ENCODE results near the gene P2RY14.

Gene P2RY14

DNA sequence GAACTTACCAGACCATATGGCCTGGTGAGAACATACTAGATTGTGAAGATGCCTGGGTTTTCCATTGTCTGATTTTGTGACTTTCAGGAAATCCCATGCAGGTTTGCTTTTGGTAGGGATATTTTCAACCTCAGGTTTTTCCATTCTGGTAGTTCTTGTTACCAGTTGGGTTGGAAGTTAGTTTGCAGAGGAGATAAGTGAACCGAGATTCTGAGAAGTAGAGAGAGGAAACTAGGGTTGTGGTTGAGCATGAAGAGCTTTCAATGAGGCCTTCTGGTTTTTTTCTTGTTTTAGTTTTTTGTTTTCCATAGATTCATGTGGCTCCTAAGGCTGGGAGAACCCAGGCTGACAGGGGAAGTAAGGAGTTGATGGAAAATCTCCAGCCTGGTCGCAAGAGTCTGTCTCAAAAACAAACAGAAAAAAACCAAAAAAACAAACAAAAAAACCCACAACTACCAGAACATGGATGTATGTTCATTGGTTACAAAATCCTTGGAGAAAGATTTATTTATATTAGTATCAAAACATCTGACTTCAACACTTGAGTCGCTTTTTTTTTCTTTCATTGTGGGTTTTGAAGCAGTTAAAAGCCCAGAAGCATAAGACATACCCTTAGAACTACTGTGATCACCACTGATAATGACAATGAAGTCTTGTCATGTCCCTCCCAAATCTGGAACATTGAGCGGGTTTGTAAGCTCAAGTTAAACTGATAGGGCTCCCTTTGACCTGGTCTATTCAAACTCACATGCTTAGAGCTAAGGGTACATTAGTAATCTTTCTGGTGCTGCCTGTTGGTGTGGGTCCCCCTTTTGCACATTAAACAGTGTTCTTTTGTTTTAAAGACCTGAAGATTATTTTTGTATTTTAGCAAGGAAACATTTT lies 78.5 kb downstream of the P2RY14 start:
- no peak overlapping the region for H3K4me3 ChIP-seq (ENCODE audit: low read length)
- H3K9ac ChIP-seq (ENCODE audit: low read depth, low read length) = no peak overlapping the region
- WGBS = 95% methylated on average over 3 of the region's 4 CpGs
- no peaks in the 10 kb centered on the region for H3K9me3 ChIP-seq (ENCODE audit: insufficient read depth, low read depth, low read length)
- no peak overlapping the region for H3K27ac ChIP-seq (ENCODE audit: low read depth, low read length)
- no peaks in the 10 kb centered on the region; the same call in 1 of the 2 replicates for H3K36me3 ChIP-seq (ENCODE audit: insufficient read depth, low read length)
- H3K27me3 ChIP-seq (ENCODE audit: insufficient read depth, low read length) = no peaks in the 10 kb centered on the region
- no peaks in the 10 kb centered on the region for H3K4me1 ChIP-seq (ENCODE audit: insufficient read depth, low read length)

DNA sequence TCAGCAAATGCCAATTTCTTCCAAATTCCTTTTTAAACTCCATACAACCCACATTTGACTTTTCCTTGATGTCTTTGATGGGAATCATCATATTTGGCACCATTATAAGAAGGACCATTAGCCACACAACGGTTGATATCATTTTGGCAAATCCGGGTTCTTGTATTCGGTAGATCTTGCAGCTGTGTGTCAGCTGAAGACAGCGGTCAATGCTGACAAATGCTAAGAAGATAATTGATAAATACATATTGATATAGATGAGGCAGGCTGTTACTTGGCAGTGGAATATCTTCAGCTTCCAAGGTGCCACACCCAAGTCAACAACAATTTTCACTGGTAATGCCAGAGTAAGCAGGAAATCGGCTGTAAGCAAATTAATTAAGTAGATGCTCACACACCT lies 79.5 kb downstream of the P2RY14 start:
- Histone ChIP-seq H3K36me3 (ENCODE audit: insufficient read depth, low read length) (no peaks in the 10 kb centered on the region; the same call in 1 of the 2 replicates), H3K4me3 (ENCODE audit: low read length) (no peak overlapping the region), H3K27ac (ENCODE audit: low read depth, low read length) (no peak overlapping the region), H3K27me3 (ENCODE audit: insufficient read depth, low read length) (no peaks in the 10 kb centered on the region), H3K9me3 (ENCODE audit: insufficient read depth, low read depth, low read length) (no peaks in the 10 kb centered on the region), H3K9ac (ENCODE audit: low read depth, low read length) (no peak overlapping the region), H3K4me1 (ENCODE audit: insufficient read depth, low read length) (no peaks in the 10 kb centered on the region)
- 98% methylated on average over 5 of the region's 5 CpGs for WGBS

DNA sequence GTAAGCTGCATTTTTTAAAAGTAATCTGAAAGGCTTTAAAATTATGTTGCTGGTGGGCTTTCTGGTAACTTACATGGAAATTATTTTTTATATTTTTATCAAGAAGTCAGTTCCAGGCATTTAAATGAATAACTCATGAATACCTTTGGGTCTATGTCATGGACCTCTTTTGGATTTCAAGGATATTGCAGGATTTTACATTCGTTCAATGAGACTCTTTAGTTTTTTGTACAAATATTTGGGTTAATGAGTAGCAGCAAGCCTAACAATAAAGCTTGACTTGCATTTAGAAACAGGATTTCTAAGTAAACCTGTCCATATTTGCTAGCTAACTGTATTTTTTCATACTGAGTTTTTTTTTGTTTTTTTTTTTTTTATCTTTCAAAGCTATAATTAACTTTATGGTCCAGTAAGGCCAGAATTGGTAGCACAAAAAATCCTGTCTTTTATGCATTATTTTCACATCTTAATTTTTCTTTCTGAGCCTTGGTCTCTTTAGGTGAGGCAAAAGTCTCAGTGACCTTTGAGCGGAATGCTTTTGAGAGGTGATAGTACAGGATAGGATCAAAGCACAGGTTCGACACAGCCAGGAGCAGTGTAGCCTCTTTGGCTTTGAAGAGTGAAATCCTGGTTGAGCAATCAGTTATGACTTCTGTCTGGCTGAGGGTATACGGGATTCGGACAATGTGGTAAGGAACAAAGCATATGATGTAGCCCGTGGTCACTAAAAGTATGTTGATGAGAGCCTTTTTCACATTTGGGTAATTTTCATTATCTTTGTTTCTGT lies 80.2 kb downstream of the P2RY14 start:
- no peaks in the 10 kb centered on the region for H3K27me3 ChIP-seq (ENCODE audit: insufficient read depth, low read length)
- no peak overlapping the region for H3K4me3 ChIP-seq (ENCODE audit: low read length)
- no peak overlapping the region for H3K9ac ChIP-seq (ENCODE audit: low read depth, low read length)
- no peaks in the 10 kb centered on the region for H3K9me3 ChIP-seq (ENCODE audit: insufficient read depth, low read depth, low read length)
- WGBS = 92% methylated on average over 6 of the region's 6 CpGs
- no peaks in the 10 kb centered on the region for H3K4me1 ChIP-seq (ENCODE audit: insufficient read depth, low read length)
- H3K36me3 ChIP-seq (ENCODE audit: insufficient read depth, low read length) = peaks cover 6% of the 10 kb centered on the region
- H3K27ac ChIP-seq (ENCODE audit: low read depth, low read length) = no peak overlapping the region

DNA sequence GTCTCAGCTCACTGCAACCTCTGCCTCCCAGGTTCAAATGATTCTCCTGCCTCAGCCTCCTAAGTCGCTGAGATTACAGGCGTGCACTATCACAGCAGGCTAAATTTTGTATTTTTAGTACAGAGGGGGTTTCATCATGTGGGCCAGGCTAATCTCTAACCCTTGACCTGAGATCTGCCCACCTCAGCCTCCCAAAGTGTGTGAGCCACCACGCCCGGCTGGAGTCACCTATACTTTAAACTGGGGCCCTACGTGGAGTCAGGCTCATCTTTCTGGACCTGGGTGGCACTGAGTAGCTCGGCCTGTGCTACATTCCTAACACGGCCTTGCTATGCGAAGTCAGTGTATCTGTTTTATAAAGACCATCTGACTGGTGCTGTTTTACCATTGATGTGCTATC lies 81.1 kb downstream of the P2RY14 start:
- Histone ChIP-seq H3K27me3 (ENCODE audit: insufficient read depth, low read length) (no peaks in the 10 kb centered on the region), H3K4me3 (ENCODE audit: low read length) (no peak overlapping the region), H3K36me3 (ENCODE audit: insufficient read depth, low read length) (peaks cover 15% of the 10 kb centered on the region), H3K9me3 (ENCODE audit: insufficient read depth, low read depth, low read length) (no peaks in the 10 kb centered on the region), H3K27ac (ENCODE audit: low read depth, low read length) (no peak overlapping the region), H3K4me1 (ENCODE audit: insufficient read depth, low read length) (no peaks in the 10 kb centered on the region), H3K9ac (ENCODE audit: low read depth, low read length) (no peak overlapping the region)
- 94% methylated on average over 8 of the region's 8 CpGs for WGBS

DNA sequence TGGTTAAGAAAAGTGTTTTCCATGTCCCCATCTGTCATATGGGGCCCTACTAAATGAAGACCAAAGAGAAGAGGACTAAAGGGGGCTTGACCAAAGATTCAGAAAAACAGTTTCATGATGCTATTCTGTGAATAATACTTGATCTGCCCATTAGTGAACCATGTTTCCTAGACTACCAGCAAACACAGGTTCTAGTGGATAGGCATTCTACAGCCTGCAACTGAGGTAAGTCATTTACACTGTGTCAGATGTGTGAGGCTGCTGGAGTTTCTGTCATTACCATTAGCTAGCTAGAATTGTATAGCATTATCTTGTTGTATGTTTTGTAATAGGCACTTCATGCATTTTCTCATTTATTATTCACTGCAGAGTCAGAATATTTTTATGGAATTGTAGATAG lies 81.9 kb downstream of the P2RY14 start:
- H3K27ac ChIP-seq (ENCODE audit: low read depth, low read length) = no peak overlapping the region
- H3K4me3 ChIP-seq (ENCODE audit: low read length) = no peak overlapping the region
- H3K36me3 ChIP-seq (ENCODE audit: insufficient read depth, low read length) = peaks cover 20% of the 10 kb centered on the region
- H3K9ac ChIP-seq (ENCODE audit: low read depth, low read length) = no peak overlapping the region
- H3K9me3 ChIP-seq (ENCODE audit: insufficient read depth, low read depth, low read length) = no peaks in the 10 kb centered on the region
- no peaks in the 10 kb centered on the region for H3K27me3 ChIP-seq (ENCODE audit: insufficient read depth, low read length)
- H3K4me1 ChIP-seq (ENCODE audit: insufficient read depth, low read length) = no peaks in the 10 kb centered on the region

DNA sequence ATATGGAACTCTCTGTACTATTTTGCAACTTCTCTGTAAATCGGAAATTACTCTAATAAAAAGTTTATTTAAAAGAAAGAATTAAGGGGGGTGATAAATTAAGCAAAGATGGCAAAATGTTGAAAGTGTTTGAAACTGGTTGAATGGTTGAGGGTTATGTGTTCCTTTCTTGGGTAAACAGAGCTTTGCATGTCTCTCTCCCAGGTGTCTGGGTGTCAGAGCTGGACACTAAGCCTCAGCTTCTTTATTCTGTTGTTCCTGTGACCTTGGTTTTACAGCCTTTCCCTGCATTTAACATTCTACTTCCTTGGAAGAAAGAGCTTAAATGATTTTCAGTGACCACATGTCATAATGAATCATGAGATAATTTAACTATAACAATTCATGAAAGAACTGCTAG lies 82.5 kb downstream of the P2RY14 start:
- no peaks in the 10 kb centered on the region for H3K4me1 ChIP-seq (ENCODE audit: insufficient read depth, low read length)
- no peak overlapping the region for H3K4me3 ChIP-seq (ENCODE audit: low read length)
- peaks cover 26% of the 10 kb centered on the region for H3K36me3 ChIP-seq (ENCODE audit: insufficient read depth, low read length)
- no peaks in the 10 kb centered on the region for H3K27me3 ChIP-seq (ENCODE audit: insufficient read depth, low read length)
- H3K27ac ChIP-seq (ENCODE audit: low read depth, low read length) = no peak overlapping the region
- no CpG with 5 or more reads among the region's 1 CpG for WGBS
- H3K9me3 ChIP-seq (ENCODE audit: insufficient read depth, low read depth, low read length) = no peaks in the 10 kb centered on the region
- H3K9ac ChIP-seq (ENCODE audit: low read depth, low read length) = no peak overlapping the region

DNA sequence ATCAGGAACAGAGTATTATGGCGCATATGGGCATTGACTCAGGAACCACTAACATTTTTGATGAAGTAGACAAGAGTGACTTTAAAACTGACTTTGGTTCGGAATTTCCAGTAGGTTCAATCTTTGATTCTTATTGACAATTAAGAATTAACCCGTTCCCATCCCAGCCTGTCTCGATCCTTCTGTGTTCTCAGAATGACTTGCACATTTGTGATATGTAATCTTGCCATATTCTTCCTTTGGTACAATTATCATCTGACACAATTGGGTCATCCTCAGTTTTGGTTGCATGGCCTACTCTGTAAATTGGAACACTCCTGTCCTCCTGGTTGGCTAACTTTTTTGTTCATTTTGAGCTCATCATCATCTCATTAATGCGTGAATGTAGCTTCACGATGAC lies 85.8 kb downstream of the P2RY14 start:
- Histone ChIP-seq H3K9me3 (ENCODE audit: insufficient read depth, low read depth, low read length) (no peaks in the 10 kb centered on the region), H3K9ac (ENCODE audit: low read depth, low read length) (no peak overlapping the region), H3K27me3 (ENCODE audit: insufficient read depth, low read length) (no peaks in the 10 kb centered on the region), H3K4me3 (ENCODE audit: low read length) (no peak overlapping the region), H3K36me3 (ENCODE audit: insufficient read depth, low read length) (peaks cover 43% of the 10 kb centered on the region), H3K4me1 (ENCODE audit: insufficient read depth, low read length) (no peaks in the 10 kb centered on the region), H3K27ac (ENCODE audit: low read depth, low read length) (no peak overlapping the region)
- WGBS = 93% methylated on average over 5 of the region's 6 CpGs

DNA sequence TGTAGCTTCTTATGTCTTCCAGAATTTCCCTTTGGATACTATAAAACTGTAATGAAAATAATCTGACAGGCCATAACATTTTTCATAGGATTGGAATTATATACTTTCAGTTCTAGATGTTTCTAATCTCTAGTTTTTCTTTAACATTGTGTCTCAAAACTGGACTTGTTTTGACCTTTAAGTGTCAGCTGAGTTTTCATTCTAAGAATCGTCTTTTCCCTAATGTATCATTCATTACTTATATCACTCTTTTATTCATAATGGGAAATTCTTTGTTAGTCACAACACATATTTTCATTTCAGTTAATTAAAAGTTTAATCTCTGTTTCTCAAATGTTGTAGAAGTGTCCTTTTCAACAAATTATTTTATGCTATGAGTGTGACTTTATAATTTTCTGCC lies 87.2 kb downstream of the P2RY14 start:
- H3K4me3 ChIP-seq (ENCODE audit: low read length) = no peak overlapping the region
- H3K27me3 ChIP-seq (ENCODE audit: insufficient read depth, low read length) = no peaks in the 10 kb centered on the region
- peaks cover 46% of the 10 kb centered on the region for H3K36me3 ChIP-seq (ENCODE audit: insufficient read depth, low read length)
- H3K9ac ChIP-seq (ENCODE audit: low read depth, low read length) = no peak overlapping the region
- H3K27ac ChIP-seq (ENCODE audit: low read depth, low read length) = no peak overlapping the region
- H3K4me1 ChIP-seq (ENCODE audit: insufficient read depth, low read length) = no peaks in the 10 kb centered on the region
- H3K9me3 ChIP-seq (ENCODE audit: insufficient read depth, low read depth, low read length) = no peaks in the 10 kb centered on the region
- no CpG with 5 or more reads among the region's 1 CpG for WGBS

DNA sequence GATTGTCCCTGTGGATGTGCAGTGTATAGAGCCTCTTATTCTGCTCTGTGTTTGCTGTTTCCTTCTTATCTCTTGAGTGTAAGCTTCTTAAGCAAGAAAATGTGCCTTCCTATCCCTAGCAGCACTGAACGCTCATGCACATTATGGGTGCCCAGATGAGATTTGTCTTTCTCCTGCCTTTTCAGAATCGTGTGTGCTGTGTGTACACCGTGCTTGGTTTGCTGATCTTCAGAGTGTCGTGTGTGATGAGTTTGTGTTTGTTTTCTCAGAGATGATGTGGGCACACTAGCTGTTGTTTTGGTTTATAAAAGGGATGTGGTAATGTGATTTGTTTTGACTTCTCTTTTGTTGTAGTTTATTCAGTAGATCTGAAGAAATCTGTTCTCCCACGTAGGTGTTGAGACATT lies 95.1 kb downstream of the P2RY14 start:
- WGBS = 91% methylated on average over 4 of the region's 5 CpGs
- H3K4me1 ChIP-seq (ENCODE audit: insufficient read depth, low read length) = peaks cover 7% of the 10 kb centered on the region; the same call in 1 of the 2 replicates
- no peak overlapping the region for H3K27ac ChIP-seq (ENCODE audit: low read depth, low read length)
- no peaks in the 10 kb centered on the region for H3K27me3 ChIP-seq (ENCODE audit: insufficient read depth, low read length)
- no peak overlapping the region for H3K9ac ChIP-seq (ENCODE audit: low read depth, low read length)
- peaks cover 6% of the 10 kb centered on the region; the same call in 1 of the 2 replicates for H3K36me3 ChIP-seq (ENCODE audit: insufficient read depth, low read length)
- no peak overlapping the region for H3K4me3 ChIP-seq (ENCODE audit: low read length)
- no peaks in the 10 kb centered on the region for H3K9me3 ChIP-seq (ENCODE audit: insufficient read depth, low read depth, low read length)

DNA sequence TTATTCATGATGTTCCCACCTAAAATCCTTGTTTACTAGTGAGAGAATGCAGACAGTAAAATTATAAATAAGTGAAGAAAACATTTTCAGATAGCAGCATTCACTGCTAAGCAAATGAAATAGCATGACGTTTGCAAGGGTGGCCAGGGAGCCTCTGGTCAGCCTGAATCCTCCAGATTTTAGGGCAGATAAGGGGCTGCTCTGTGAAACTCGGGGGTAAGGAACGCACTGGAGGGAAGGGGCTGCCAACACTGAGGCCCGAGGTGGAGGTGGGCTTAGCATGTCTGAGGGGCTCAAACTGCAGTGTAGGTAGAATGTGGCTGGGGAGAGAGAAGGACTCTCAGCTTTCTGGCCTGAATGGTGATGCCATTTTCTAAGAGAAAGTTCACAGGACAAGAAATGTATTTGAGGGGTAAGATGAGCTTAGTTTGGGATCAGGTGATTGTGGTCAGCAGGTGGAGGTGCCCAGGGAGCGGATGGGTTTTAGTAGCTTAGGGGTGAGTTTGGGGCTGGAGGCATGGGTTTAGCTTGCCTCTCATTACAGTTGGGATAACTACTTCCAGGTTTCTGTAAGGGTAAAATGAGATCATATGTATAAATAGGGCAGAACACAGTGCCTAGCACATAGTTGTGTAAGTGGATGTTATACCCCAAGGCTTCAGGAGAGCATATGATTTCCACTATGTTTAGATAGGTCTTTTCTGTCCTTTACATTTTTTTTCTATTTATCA lies 95.8 kb downstream of the P2RY14 start:
- H3K36me3 ChIP-seq (ENCODE audit: insufficient read depth, low read length) = peaks cover 6% of the 10 kb centered on the region; the same call in 1 of the 2 replicates
- H3K4me3 ChIP-seq (ENCODE audit: low read length) = no peak overlapping the region
- 78% methylated on average over 5 of the region's 5 CpGs for WGBS
- no peaks in the 10 kb centered on the region for H3K27me3 ChIP-seq (ENCODE audit: insufficient read depth, low read length)
- no peak overlapping the region for H3K27ac ChIP-seq (ENCODE audit: low read depth, low read length)
- H3K4me1 ChIP-seq (ENCODE audit: insufficient read depth, low read length) = peaks cover 11% of the 10 kb centered on the region
- no peak overlapping the region for H3K9ac ChIP-seq (ENCODE audit: low read depth, low read length)
- no peaks in the 10 kb centered on the region for H3K9me3 ChIP-seq (ENCODE audit: insufficient read depth, low read depth, low read length)

Measured in HUES64 (cell line).